Measurements from ENCODE around the gene GBX1. TPM values are rescaled to one million over a fixed set of nuclear protein-coding genes. Genes with fewer than 3 reads are reported as not detected.

GBX1 gene
- total and polyA plus RNA-seq, 12 donors: not detected

GRCh38 chr7:151211155-151211772 lies 43.8 kb upstream of the GBX1 start:
- peaks cover 0 to 36% of the 10 kb centered on the region in 2 donors for H3K36me3 ChIP-seq (replicated peaks in 1 of 2)
- H3K4me1 ChIP-seq (replicated peaks in 1 of 2): no peaks in the 10 kb centered on the region
- no peak for TF ChIP-seq POLR2A (IDR thresholded peaks at IDR 0.05)
- no peak for TF ChIP-seq CTCF (IDR thresholded peaks at IDR 0.05)
- H3K9me3 ChIP-seq (replicated peaks in 1 of 3): no peaks in the 10 kb centered on the region
- intact Hi-C loops (cut with DNase I): no loop called here
- H3K27me3 ChIP-seq: no peaks in the 10 kb centered on the region
- no peak overlapping the region for H3K27ac ChIP-seq
- H3K4me3 ChIP-seq: no peak overlapping the region
- WGBS, 4 donors: 82 to 98% (median 87%) methylated on average over 3 of the region's 3 CpGs
- DNase-seq: no peak

- no peak for TF ChIP-seq POLR2A (IDR thresholded peaks at IDR 0.05)
- no peak for TF ChIP-seq CTCF (IDR thresholded peaks at IDR 0.05)
- DNase-seq: no peak
- Histone ChIP-seq H3K4me1 (replicated peaks in 1 of 2) (no peaks in the 10 kb centered on the region), H3K36me3 (replicated peaks in 1 of 2) (peaks cover 0 to 28% of the 10 kb centered on the region in 2 donors), H3K27me3 (no peaks in the 10 kb centered on the region), H3K9me3 (replicated peaks in 1 of 3) (no peaks in the 10 kb centered on the region), H3K27ac (no peak within 1 kb of the TSS), H3K4me3 (no peak within 1 kb of the TSS)
- intact Hi-C loops (cut with DNase I): no loop called here
- WGBS, 4 donors: 76 to 81% (median 80%) methylated on average over 17 of the region's 17 CpGs
Observed at GRCh38 chr7:151210087-151210854, 42.8 kb upstream of the GBX1 start, which contains the start of gene H2BK1. Gene H2BK1 (minus strand): TSS chr7:151210488. CDS start chr7:151210318, 170 bp downstream.

GRCh38 chr7:151209588-151209987 lies 42.1 kb upstream of the GBX1 start:
- no peak for TF ChIP-seq CTCF (IDR thresholded peaks at IDR 0.05)
- no peak overlapping the region for H3K4me3 ChIP-seq
- H3K4me1 ChIP-seq (replicated peaks in 1 of 2): no peaks in the 10 kb centered on the region
- peaks cover 0 to 21% of the 10 kb centered on the region in 2 donors for H3K36me3 ChIP-seq (replicated peaks in 1 of 2)
- WGBS, 4 donors: 76 to 83% (median 83%) methylated on average over 5 to 6 of the region's 6 CpGs
- no peaks in the 10 kb centered on the region for H3K27me3 ChIP-seq
- no peak overlapping the region for H3K27ac ChIP-seq
- H3K9me3 ChIP-seq (replicated peaks in 1 of 3): no peaks in the 10 kb centered on the region
- no peak for DNase-seq
- intact Hi-C loops (cut with DNase I): no loop called here

GRCh38 chr7:151208253-151208862 lies 40.9 kb upstream of the GBX1 start:
- H3K4me1 ChIP-seq (replicated peaks in 1 of 2): no peaks in the 10 kb centered on the region
- intact Hi-C loops (cut with DNase I): no loop called here
- H3K27ac ChIP-seq: no peak overlapping the region
- H3K27me3 ChIP-seq: no peaks in the 10 kb centered on the region
- 67 to 78% (median 75%) methylated on average over 9 of the region's 9 CpGs for WGBS, 4 donors
- peaks cover 0 to 9% of the 10 kb centered on the region in 2 donors for H3K36me3 ChIP-seq (replicated peaks in 1 of 2)
- TF ChIP-seq CTCF (IDR thresholded peaks at IDR 0.05): no peak
- no peak for TF ChIP-seq POLR2A (IDR thresholded peaks at IDR 0.05)
- DNase-seq: no peak
- H3K9me3 ChIP-seq (replicated peaks in 1 of 3): no peaks in the 10 kb centered on the region
- no peak overlapping the region for H3K4me3 ChIP-seq

Data from adrenal gland (tissue), 12 donors.